SJSA1 (cell line): ENCODE measurements around the gene TOM1L1. TPM values are rescaled to one million over a fixed set of nuclear protein-coding genes. Genes with fewer than 3 reads are reported as not detected.
A peak's percentile ranks its signal among the peaks of the same experiment; 100 is the strongest.
"Not testable (repeated sequence)": the region's sequence is repeated elsewhere in the genome, so short reads cannot be mapped to it uniquely, and the experiment has no call there.

Experiments
- DNase-seq, 2 experiments: peaks; one replicate each; pipeline ENCODE4 v3.0.0-alpha.2; 2015 to 2020; ENCODE audit warnings: low spot score in 2 of 2, low read depth in 1 of 2
- H3K27ac ChIP-seq: fragments of 250-450 bp; sonication (Bioruptor Pico); 2 replicates; pipeline ENCODE4 v1.5.1; 2020; ENCODE audit warnings: mild to moderate bottlenecking, moderate library complexity
- H3K27me3 ChIP-seq: fragments of 250-450 bp; sonication (Bioruptor Pico); replicated peaks from 2 replicates; pipeline ENCODE4 v1.5.1; 2020; ENCODE audit warnings: mild to moderate bottlenecking, moderate library complexity
- H3K36me3 ChIP-seq: fragments of 250-450 bp; sonication (Bioruptor Pico); 2 replicates; pipeline ENCODE4 v1.5.1; 2020; ENCODE audit warnings: mild to moderate bottlenecking
- H3K4me1 ChIP-seq: fragments of 250-450 bp; sonication (Bioruptor Pico); replicated peaks from 2 replicates; pipeline ENCODE4 v1.6.1; 2021; ENCODE audit warnings: mild to moderate bottlenecking
- H3K4me3 ChIP-seq: fragments of 250-450 bp; sonication (Bioruptor Pico); 2 replicates; pipeline ENCODE4 v1.5.1; 2020; ENCODE audit warnings: mild to moderate bottlenecking
- H3K9me3 ChIP-seq: fragments of 250-450 bp; sonication (Bioruptor Pico); replicated peaks from 2 replicates; pipeline ENCODE4 v1.5.1; 2020; ENCODE audit warnings: mild to moderate bottlenecking
- total RNA-seq: library from RNA; depleted of rRNA; stranded (reverse); fragments of >200 nt; shearing (Covaris generic); gene quantifications from 2 replicates; pipeline ENCODE4 v1.2.3, GENCODE V29; 2014; rRNA removed

The TOM1L1 gene, protein sequence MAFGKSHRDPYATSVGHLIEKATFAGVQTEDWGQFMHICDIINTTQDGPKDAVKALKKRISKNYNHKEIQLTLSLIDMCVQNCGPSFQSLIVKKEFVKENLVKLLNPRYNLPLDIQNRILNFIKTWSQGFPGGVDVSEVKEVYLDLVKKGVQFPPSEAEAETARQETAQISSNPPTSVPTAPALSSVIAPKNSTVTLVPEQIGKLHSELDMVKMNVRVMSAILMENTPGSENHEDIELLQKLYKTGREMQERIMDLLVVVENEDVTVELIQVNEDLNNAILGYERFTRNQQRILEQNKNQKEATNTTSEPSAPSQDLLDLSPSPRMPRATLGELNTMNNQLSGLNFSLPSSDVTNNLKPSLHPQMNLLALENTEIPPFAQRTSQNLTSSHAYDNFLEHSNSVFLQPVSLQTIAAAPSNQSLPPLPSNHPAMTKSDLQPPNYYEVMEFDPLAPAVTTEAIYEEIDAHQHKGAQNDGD
- 49.3 and 72.0 TPM in 2 replicates for total RNA-seq

DNA sequence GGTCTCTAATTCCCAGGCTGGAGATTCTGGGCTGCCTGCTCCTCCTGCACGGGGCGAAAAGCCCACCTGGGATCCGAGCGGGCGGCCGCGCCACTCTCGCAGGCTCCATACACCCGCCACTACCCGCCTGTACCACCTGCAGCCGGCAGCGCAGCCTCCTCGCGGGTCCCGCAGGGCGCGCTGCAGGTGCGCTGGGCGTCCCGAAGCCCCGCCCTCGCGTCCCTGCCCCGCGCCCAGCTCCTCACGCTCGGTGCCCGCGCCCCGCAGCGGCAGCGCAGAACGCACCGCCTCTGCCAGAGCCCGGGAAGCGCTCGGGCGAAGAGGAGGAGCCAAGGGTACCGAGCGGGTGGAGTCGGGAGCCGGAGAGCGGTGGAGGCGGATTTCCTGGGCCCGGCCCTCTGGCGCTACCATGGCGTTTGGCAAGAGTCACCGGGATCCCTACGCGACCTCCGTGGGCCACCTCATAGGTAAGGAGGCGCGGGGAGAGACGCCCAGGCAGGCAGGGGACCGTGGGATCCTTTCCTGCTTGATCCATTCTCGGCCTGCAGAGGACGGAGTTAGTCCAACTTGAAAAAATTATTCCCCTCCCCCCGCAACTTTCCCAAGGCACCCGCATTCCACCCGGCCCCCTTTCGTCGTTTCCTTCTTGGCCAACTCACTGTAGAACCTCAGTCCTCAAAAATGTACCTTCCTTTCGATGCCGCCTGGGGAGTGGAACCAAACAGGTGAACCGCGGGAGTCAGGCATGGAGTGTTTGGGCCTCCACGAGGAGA lies at the start of gene TOM1L1:
TOM1L1 (plus strand) TSS at position 396 of the 773 bp plus-strand sequence; CDS start at position 410, 14 bp downstream.
- H3K27ac ChIP-seq, result peak within 1 kb of the TSS; percentile 8; the same call in 1 of the 2 replicates

DNA sequence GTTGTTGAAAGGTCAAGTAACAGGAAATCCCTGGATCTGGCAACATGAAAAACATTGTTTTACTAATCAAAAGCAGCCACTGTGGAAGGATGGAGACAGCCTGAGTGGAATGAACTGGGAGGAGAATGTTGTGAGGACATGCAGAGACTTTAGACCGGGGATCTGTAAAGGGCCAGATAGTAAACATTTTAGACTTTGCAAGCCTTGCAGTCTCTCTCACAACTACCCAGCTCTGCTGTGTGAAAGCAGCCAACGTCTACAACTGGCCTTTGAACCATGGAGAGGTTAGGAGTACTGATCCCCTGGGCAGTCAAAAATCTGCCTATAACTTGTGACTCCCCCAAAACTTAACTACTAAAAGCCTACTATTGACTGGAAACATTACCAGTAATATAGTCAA lies 41.5 kb upstream of the TOM1L1 start:
- H3K4me1 ChIP-seq, result no peaks in the 10 kb centered on the region

More for the DNA sequence above, at the start of gene TOM1L1:
- 0 out of 2 replicates have a peak, but pooled peaks cover 3% of the 10 kb centered on the region for H3K27me3 ChIP-seq
- no peaks in the 10 kb centered on the region for H3K9me3 ChIP-seq
- DNase-seq, result peak; percentile 77 to 83
- peaks cover 12% of the 10 kb centered on the region for H3K4me1 ChIP-seq
- peaks cover 11% of the 10 kb centered on the region for H3K36me3 ChIP-seq
- H3K4me3 ChIP-seq, result peak within 1 kb of the TSS; percentile 57

DNA sequence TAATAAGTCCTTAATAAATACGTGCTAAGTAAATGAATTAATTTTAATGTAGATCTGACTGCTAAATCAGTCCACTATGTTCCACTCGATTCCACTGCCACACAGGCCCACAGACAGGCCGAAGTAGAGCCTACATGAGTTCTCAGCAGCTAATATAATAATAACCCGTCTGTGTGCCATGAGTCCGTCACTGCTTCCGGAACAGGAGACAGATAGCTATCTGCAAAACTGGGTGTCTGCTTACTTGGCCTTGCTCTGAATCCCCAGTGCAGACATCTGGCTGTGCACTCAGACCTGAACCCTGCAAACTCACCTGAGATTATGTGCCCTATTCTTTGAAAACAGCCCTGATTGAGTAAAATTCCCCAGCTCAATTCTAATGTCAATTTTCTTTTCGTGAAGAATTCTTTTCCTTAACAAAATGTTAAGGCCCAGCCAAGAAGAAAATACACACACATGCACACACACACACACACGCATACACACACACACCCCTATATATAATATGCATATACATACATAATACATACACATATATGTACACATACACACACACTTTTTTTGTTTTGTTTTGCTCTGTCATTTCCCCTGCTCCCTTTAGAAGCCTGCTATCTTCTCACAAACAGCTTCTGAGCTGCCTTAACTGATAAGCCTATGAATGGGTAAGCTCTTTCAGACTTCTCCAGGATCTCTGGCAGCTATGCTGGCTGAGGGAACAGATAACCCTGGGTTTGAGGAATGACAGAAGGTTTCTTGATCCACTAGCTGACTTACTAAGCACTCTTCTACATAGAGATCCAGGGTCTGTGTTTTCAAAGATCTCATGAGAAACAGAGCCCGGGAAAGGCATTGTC lies 39.8 kb upstream of the TOM1L1 start:
- Histone ChIP-seq H3K9me3 (no peaks in the 10 kb centered on the region), H3K4me1 (no peaks in the 10 kb centered on the region), H3K36me3 (no peaks in the 10 kb centered on the region), H3K4me3 (no peak overlapping the region), H3K27ac (no peak overlapping the region), H3K27me3 (no peaks in the 10 kb centered on the region)
- no peak for DNase-seq

More for the DNA sequence above, 41.5 kb upstream of the TOM1L1 start:
- no peaks in the 10 kb centered on the region; the same call in 1 of the 2 replicates for H3K9me3 ChIP-seq
- no peaks in the 10 kb centered on the region for H3K27me3 ChIP-seq
- no peaks in the 10 kb centered on the region for H3K36me3 ChIP-seq
- no peak overlapping the region for H3K27ac ChIP-seq
- no peak for DNase-seq
- no peak overlapping the region for H3K4me3 ChIP-seq

DNA sequence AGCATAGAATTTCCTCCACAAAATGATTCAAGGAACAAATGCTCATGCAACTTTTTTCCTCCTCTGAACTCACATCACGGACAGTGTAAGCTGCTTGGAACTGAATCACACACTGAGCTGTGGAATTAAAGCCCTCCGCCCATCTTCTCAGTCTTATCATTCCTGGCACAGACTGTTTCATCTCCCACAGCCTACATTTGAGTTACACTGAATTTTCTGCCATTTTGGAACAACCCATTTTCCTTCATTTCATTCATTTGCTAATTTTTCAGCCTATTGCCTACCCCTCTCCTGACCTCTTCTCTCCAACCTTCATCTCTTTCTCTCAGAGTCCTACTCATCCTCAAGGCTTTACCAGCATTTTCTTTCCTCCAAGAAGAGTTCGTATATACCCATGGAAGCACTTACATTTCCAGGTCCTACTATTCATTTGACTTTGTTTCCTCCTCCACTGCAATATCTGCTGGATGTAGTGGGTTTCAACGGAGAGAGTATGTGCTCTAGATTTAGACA lies 39.1 kb upstream of the TOM1L1 start:
- DNase-seq, result no peak
- Histone ChIP-seq H3K4me1 (no peaks in the 10 kb centered on the region), H3K27me3 (no peaks in the 10 kb centered on the region), H3K36me3 (no peaks in the 10 kb centered on the region), H3K9me3 (no peaks in the 10 kb centered on the region), H3K4me3 (no peak overlapping the region), H3K27ac (no peak overlapping the region)

DNA sequence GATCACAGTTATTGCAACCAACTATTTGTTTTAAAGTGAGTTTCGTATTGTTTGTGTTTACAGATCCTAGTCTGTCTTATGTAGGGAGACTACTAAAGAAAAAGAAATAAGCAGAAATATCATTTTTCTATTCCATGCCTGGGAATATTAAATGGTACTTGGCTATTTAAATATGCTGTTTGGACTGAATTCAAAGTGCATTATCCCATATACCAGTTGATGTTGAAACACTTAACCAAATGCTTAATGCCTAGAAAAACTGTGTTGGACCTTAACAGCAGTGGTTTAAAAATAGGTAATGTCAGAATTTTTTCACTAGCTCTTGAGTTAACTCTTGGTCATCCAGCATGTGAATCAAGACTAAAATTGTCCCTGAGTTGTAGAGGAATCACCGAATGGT lies 37.5 kb upstream of the TOM1L1 start:
- Histone ChIP-seq H3K4me3 (no peak overlapping the region), H3K36me3 (no peaks in the 10 kb centered on the region), H3K4me1 (no peaks in the 10 kb centered on the region), H3K27ac (no peak overlapping the region), H3K9me3 (no peaks in the 10 kb centered on the region), H3K27me3 (no peaks in the 10 kb centered on the region)
- DNase-seq, result no peak

DNA sequence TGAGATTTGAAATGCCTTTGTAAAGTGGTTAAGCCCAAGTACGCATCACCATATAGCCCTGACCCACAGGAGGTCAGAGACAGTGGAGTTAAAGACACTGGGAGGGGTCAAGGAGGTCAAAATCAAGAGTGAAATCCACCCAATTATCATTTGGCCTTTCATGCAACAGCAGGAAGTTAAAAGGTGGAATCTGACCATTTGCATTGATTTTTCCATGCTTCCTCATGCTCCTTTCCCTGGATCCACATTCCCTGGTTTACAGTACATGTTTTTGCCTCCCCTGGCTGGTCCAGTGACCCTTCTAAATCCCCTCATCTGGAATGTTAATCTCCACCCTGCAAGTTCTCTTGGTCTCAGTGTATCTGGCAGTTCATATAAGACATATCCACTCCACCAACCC lies 36.6 kb upstream of the TOM1L1 start:
- DNase-seq, result no peak
- Histone ChIP-seq H3K4me3 (no peak overlapping the region), H3K4me1 (no peaks in the 10 kb centered on the region), H3K27me3 (no peaks in the 10 kb centered on the region), H3K36me3 (no peaks in the 10 kb centered on the region), H3K27ac (no peak overlapping the region), H3K9me3 (no peaks in the 10 kb centered on the region)

DNA sequence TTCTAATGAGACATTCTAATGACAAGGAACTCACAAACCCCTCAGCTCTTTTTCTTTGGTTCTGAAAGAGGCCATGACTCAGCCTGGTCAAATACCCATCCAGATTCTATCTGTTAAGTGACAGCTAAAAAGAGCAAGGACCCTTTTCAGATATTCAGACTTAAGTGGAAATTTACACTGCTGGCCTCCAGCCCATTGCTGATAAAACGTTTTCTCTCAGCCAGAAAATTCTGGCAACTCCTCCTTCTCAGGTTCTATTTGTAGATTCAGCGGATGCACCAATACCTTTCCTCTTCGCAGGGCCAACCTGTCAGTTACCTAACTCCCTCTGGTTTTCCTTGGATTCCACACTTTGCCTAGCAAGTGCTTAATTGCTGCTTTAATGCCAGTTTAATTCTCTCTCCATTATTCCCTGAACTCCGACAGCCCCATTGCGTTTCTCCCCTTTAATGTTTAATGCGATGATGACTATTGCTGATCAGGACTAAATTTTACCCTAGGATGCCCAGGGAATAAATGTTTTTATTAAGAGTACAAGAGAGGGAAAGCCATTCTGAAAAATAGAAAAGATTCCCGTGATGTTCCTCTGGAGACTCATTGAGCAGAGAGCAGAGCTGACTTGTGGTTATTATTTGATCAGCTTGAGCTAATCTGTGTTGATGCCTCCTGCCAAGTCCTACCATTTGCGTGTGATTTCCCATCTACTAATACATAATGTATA lies 35.9 kb upstream of the TOM1L1 start:
- H3K27me3 ChIP-seq, result no peaks in the 10 kb centered on the region
- no peak overlapping the region for H3K4me3 ChIP-seq
- no peak for DNase-seq
- no peak overlapping the region for H3K27ac ChIP-seq
- H3K9me3 ChIP-seq, result no peaks in the 10 kb centered on the region
- H3K4me1 ChIP-seq, result no peaks in the 10 kb centered on the region
- no peaks in the 10 kb centered on the region for H3K36me3 ChIP-seq

DNA sequence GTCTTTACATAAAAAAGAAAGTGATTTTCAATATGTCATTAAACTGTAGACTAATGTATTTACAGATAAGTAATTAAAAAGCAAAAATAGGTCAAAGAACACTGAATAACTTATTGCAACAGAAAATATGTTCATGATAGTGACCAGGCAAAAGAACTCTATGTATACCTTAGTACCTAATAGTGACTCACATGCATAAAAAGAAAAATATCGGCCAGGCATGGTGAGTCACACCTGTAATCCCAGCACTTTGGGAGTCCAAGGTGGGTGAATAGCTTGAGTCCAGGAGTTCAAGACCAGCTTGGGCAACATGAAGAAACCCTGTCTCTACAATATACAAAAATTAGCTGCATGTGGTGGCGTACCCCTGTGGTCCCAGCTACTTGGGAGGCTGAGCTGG lies 33.0 kb upstream of the TOM1L1 start:
- H3K9me3 ChIP-seq, result no peaks in the 10 kb centered on the region
- no peaks in the 10 kb centered on the region for H3K36me3 ChIP-seq
- DNase-seq, result no peak
- no peak overlapping the region for H3K4me3 ChIP-seq
- no peaks in the 10 kb centered on the region for H3K27me3 ChIP-seq
- no peaks in the 10 kb centered on the region for H3K4me1 ChIP-seq
- H3K27ac ChIP-seq, result no peak overlapping the region

DNA sequence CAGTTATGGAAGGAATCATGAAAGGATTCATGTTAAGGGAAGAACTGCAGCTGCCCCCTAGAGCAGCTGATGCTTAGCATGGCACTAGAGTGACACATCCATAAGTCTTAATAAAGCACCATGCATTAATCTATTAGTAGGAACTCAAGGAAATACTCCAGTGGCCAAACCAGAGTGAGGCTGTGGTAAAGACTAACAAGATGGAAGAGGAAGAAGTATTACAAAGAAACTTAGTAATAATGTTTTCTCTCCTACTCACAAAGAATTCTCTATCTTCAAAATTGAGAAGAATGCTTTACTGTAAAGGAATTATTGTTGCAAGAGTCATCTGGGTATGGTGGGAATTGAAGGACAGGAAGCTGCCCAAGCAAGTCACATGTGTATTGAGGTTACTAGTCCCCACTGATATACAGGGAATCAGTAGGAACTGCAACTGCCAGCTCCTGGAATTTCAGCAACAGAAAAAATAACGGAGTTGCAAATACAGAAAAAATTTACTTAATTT lies 29.9 kb upstream of the TOM1L1 start:
- no peaks in the 10 kb centered on the region for H3K9me3 ChIP-seq
- H3K27me3 ChIP-seq, result no peaks in the 10 kb centered on the region
- DNase-seq, result no peak
- H3K36me3 ChIP-seq, result no peaks in the 10 kb centered on the region
- H3K4me3 ChIP-seq, result no peak overlapping the region
- no peak overlapping the region for H3K27ac ChIP-seq
- no peaks in the 10 kb centered on the region for H3K4me1 ChIP-seq

DNA sequence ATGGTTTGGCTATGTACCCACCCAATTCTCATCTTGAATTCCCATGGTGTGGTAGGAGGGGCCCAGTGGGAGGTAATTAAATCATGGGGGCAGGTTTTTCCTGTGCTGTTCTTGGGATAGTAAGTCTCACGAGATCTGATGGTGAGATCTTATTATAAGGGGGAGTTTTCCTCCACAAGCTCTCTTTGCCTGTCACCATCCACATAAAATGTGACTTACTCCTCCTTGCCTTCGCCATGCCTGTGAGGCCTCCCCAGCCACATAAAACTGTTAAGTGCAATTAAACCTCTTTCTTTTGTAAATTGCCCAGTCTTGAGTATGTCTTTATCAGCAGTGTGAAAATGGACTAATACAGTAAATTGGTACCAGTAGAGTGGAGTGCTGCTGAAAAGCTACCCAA lies 24.7 kb upstream of the TOM1L1 start:
- H3K9me3 ChIP-seq, H3K36me3 ChIP-seq, H3K27ac ChIP-seq, H3K4me3 ChIP-seq, DNase-seq, H3K27me3 ChIP-seq, H3K4me1 ChIP-seq: not testable (repeated sequence)

DNA sequence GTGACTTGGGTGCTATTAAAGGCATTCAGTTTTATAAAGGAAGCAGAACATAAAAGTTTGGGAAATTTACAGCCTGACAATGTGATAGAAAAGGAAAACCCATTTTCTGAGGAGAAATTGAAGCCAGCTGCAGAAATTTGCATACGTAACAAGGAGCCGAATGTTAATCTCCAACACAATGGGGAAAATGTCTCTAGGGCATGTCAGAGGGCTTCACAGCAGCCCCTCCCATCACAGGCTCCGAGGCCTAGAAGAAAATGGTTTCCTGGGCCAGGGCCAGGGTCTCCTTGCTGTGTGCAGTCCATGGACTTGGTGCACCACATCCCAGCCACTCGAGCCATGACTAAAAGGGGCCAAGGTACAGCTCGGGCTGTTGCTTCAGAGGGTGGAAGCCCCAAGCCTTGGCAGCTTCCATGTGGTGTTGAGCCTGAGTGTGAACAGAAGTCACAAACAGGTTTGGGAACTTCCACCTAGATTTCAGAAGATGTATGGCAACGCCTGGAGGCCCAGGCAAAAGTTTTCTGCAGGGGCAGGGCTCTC lies 23.9 kb upstream of the TOM1L1 start:
- no peaks in the 10 kb centered on the region for H3K9me3 ChIP-seq
- DNase-seq, result no peak
- no peaks in the 10 kb centered on the region for H3K36me3 ChIP-seq
- no peaks in the 10 kb centered on the region for H3K27me3 ChIP-seq
- no peaks in the 10 kb centered on the region for H3K4me1 ChIP-seq
- H3K4me3 ChIP-seq, result no peak overlapping the region
- H3K27ac ChIP-seq, result no peak overlapping the region

DNA sequence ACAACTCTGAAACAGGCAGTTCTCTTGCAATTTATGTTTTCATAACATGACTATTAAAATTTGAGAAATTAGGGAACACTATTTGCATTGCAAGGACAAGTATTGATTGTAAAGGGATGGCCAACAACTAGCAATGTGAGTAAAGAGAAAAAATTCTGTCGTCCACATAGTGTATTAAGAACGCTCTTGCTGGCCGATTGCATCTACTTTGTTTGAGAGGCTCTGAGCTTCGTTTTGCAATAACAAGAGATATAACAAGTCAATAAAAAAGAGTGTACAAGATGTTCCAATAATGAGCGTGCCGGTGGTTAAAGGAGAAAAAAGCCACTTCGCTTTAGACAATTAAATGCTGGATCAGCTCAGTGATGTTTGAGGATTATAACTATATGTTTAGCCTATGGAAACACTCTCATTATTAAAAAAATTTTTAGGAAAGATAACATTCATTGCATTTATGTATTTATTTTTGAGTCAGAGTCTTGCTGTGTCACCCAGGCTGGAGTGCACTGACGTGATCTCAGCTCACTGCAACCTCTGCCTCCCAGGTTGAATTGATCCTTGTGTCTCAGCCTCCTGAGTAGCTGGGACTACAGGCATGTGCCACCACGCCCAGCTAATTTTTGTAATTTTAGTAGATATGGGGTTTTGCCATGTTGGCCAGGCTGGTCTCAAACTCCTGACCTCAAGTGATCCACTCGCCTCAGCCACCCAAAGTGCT lies 19.2 kb upstream of the TOM1L1 start:
- Histone ChIP-seq H3K27ac (no peak overlapping the region), H3K36me3 (no peaks in the 10 kb centered on the region), H3K9me3 (no peaks in the 10 kb centered on the region), H3K27me3 (no peaks in the 10 kb centered on the region), H3K4me1 (no peaks in the 10 kb centered on the region), H3K4me3 (no peak overlapping the region)
- no peak for DNase-seq
